ENCODE results near the gene ARMH4.

Gene ARMH4

DNA sequence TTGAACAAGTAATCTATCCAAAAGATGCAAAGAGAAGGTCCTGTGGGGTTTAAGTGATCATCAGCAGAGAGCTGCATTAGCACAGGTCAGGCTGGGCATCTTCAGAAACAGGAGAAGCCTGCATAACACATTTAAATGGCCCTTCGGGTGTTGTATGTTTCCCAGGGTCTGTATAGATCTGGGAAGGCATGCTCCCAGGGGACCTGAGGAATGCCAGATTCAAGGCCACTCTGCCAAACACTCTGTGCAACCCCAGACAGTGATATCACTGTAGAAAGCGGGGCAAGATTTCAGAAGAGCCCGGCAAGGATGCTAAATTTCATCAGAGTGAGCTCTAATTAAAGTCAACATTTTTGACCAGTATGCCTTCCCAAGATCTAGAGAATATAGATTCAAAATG lies 92.9 kb downstream of the ARMH4 start:
- DNase-seq = no peak
- no peak overlapping the region for H3K4me3 ChIP-seq (ENCODE audit: low read depth, low read length)
- H3K36me3 ChIP-seq = no peaks in the 10 kb centered on the region
- TF ChIP-seq, protein P1, sequence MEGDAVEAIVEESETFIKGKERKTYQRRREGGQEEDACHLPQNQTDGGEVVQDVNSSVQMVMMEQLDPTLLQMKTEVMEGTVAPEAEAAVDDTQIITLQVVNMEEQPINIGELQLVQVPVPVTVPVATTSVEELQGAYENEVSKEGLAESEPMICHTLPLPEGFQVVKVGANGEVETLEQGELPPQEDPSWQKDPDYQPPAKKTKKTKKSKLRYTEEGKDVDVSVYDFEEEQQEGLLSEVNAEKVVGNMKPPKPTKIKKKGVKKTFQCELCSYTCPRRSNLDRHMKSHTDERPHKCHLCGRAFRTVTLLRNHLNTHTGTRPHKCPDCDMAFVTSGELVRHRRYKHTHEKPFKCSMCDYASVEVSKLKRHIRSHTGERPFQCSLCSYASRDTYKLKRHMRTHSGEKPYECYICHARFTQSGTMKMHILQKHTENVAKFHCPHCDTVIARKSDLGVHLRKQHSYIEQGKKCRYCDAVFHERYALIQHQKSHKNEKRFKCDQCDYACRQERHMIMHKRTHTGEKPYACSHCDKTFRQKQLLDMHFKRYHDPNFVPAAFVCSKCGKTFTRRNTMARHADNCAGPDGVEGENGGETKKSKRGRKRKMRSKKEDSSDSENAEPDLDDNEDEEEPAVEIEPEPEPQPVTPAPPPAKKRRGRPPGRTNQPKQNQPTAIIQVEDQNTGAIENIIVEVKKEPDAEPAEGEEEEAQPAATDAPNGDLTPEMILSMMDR (IDR thresholded peaks at IDR 0.05; ENCODE audit: low read depth, low read length) = no peak
- H3K27me3 ChIP-seq (ENCODE audit: insufficient read depth, low read depth, severe bottlenecking) = no peaks in the 10 kb centered on the region
- no peaks in the 10 kb centered on the region for H3K9me3 ChIP-seq (ENCODE audit: severe bottlenecking)
- no peak overlapping the region for H3K27ac ChIP-seq

DNA sequence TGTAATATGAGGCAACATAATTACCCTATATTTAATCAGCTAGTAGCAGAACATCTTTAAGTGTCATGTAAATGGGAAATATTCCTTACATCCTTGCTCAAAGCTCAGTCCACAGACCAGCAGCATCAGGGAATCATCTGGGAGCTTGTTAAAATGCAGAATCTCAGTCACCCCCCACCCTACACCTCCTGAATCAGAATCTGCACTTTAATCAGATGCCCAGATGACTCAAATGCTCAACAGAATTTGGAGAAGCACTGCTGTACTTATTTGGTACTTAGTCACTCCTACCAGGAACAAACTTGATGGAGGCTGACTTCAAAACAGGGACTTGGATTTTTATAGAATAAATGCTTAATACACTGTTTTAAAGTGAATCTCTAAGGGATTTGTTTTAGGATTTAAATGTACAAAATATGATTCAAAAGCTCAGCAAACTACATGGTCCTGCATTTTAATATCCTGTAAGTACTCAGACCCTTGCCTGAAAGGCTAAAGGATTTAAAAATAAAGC lies 96.5 kb downstream of the ARMH4 start:
- no peaks in the 10 kb centered on the region for H3K27me3 ChIP-seq (ENCODE audit: insufficient read depth, low read depth, severe bottlenecking)
- no peak for DNase-seq
- H3K9me3 ChIP-seq (ENCODE audit: severe bottlenecking) = no peaks in the 10 kb centered on the region
- H3K36me3 ChIP-seq = no peaks in the 10 kb centered on the region
- H3K27ac ChIP-seq = no peak overlapping the region
- no peak overlapping the region for H3K4me3 ChIP-seq (ENCODE audit: low read depth, low read length)
- TF ChIP-seq, protein P1 (IDR thresholded peaks at IDR 0.05; ENCODE audit: low read depth, low read length) = no peak

DNA sequence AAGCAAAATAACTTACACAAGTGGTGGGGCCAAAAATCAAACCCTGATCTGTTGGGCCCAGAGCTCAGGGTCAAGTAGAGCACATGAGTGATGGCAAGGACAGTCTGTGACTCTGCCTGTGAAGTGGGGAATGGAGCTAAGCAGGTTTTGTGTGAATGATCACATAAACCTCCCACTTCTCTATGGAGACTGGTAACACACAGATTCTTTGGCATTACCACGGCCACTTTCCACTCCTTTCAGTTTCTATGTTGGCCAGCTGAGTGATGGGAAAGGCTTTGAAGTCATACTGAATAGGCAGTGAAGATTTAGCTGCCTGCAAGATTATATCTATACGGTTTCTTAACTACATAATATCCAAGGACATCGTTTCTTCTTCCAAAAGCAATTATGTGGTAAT lies 97.9 kb downstream of the ARMH4 start:
- Histone ChIP-seq H3K9me3 (ENCODE audit: severe bottlenecking) (no peaks in the 10 kb centered on the region), H3K4me3 (ENCODE audit: low read depth, low read length) (no peak overlapping the region), H3K27ac (no peak overlapping the region), H3K27me3 (ENCODE audit: insufficient read depth, low read depth, severe bottlenecking) (no peaks in the 10 kb centered on the region), H3K36me3 (no peaks in the 10 kb centered on the region)
- TF ChIP-seq, protein P1 (IDR thresholded peaks at IDR 0.05; ENCODE audit: low read depth, low read length) = no peak
- DNase-seq = no peak

DNA sequence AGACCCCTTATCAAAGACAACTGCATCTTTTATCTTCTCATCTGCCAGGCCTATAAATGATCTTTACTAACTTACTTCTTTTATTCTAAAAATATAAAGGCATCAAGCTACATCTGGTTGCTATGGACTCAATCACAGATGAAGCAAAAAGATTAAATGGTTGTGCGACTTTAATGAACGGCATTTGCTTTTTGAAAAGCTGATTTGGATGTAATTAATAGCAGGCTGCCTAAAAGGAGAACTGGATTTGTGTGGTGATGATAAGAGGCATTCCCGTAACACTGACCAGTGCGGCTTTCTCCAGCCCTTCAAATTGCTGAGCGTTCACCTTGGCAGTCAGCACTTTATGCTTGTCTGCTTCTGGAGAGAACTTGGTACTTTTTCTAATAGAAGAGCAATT lies 103.8 kb downstream of the ARMH4 start:
- no peak for DNase-seq
- H3K27me3 ChIP-seq (ENCODE audit: insufficient read depth, low read depth, severe bottlenecking) = no peaks in the 10 kb centered on the region
- H3K9me3 ChIP-seq (ENCODE audit: severe bottlenecking) = no peaks in the 10 kb centered on the region

DNA sequence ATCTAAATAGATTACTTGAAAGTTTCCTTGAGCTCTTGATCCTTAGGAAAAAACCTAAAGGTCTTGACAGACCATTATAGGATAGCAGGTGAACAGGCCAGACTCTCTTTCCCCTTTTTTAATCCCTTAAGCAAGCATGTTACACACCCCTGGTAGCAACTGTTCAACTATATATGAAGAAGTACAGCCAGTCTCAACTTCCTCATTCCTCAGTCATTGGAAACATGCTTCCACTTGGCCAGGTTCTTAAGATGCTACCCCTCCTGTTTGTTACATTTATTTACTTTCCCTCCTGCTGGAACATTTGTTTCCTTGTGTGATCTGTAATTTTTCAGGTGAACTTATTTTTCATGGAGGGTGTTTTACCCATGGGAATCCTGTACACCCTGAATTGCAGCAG lies 124.1 kb downstream of the ARMH4 start:
- no peak for DNase-seq
- Histone ChIP-seq H3K27ac (no peak overlapping the region), H3K36me3 (no peaks in the 10 kb centered on the region), H3K9me3 (ENCODE audit: severe bottlenecking) (no peaks in the 10 kb centered on the region), H3K4me3 (ENCODE audit: low read depth, low read length) (no peak overlapping the region), H3K27me3 (ENCODE audit: insufficient read depth, low read depth, severe bottlenecking) (no peaks in the 10 kb centered on the region)
- TF ChIP-seq, protein P1 (IDR thresholded peaks at IDR 0.05; ENCODE audit: low read depth, low read length) = no peak

More for the DNA sequence above, 103.8 kb downstream of the ARMH4 start:
- Histone ChIP-seq H3K27ac (no peak overlapping the region), H3K4me3 (ENCODE audit: low read depth, low read length) (no peak overlapping the region), H3K36me3 (no peaks in the 10 kb centered on the region)
- TF ChIP-seq, protein P1 (IDR thresholded peaks at IDR 0.05; ENCODE audit: low read depth, low read length) = no peak

DNA sequence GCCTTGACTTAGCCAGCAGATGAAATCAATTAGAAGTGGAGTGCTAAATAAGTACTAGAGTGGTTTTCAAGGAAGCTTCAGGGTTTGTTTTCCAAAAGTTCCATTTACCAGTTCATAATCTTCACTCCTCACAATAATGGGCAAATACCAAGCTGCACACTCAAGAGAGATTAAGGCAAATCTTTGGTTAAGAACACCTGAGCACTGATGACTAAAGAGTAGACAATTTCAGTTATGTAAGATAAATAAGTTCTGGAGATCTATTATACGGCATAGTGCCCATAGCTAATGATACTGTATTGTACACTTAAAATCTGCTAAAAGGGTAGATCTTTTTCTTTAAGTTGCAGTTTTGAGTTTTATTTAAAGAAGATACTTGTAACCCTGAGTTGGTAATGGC lies 125.0 kb downstream of the ARMH4 start:
- H3K9me3 ChIP-seq (ENCODE audit: severe bottlenecking) = no peaks in the 10 kb centered on the region
- H3K4me3 ChIP-seq (ENCODE audit: low read depth, low read length) = no peak overlapping the region
- TF ChIP-seq, protein P1 (IDR thresholded peaks at IDR 0.05; ENCODE audit: low read depth, low read length) = no peak
- no peaks in the 10 kb centered on the region for H3K36me3 ChIP-seq
- H3K27ac ChIP-seq = no peak overlapping the region
- no peak for DNase-seq
- no peaks in the 10 kb centered on the region for H3K27me3 ChIP-seq (ENCODE audit: insufficient read depth, low read depth, severe bottlenecking)

Data from WERI-Rb-1 (cell line).